Left ventricle myocardium inferior (tissue), 1 donor: ENCODE data around the gene KIF6. TPM values are rescaled to one million over a fixed set of nuclear protein-coding genes. Genes with fewer than 3 reads are reported as not detected.
A peak's percentile ranks its signal among the peaks of the same experiment; 100 is the strongest.

Experiments used
- DNase-seq: peaks from one replicate; pipeline ENCODE4 v3.0.0-alpha.2; 2020
- H3K27ac ChIP-seq: fragments of 200-600 bp; replicated peaks from 2 replicates; pipeline ENCODE4 v1.8.0; 2021
- H3K27me3 ChIP-seq: fragments of 200-600 bp; 2 replicates; pipeline ENCODE4 v1.8.0; 2021; ENCODE audit warnings: low read depth
- H3K36me3 ChIP-seq: fragments of 200-600 bp; 2 replicates; pipeline ENCODE4 v1.8.0; 2021
- H3K4me1 ChIP-seq: fragments of 200-600 bp; 2 replicates; pipeline ENCODE4 v1.8.0; 2021
- H3K4me3 ChIP-seq: fragments of 200-600 bp; 2 replicates; pipeline ENCODE4 v1.8.0; 2021; ENCODE audit warnings: mild to moderate bottlenecking, moderate library complexity
- H3K9me3 ChIP-seq: fragments of 200-600 bp; replicated peaks from 2 replicates; pipeline ENCODE4 v1.8.0; 2021
- CTCF ChIP-seq: fragments of 200-600 bp; IDR thresholded peaks from 2 replicates; pipeline ENCODE4 v1.8.0; 2021; ENCODE audit warnings: antibody characterized with exemption, mild to moderate bottlenecking, borderline replicate concordance
- intact Hi-C: fragments of 100-400 bp; cut with micrococcal nuclease; formaldehyde crosslinking; loops from one replicate; pipeline ENCODE4 v1.11.0; 2022
- total RNA-seq: library from RNA; stranded (reverse); fragmentation: NEBNext Ultra II Directional; extraction: Animal tissue kit (Norgen Biotek cat#: 25700); gene quantifications from one replicate; pipeline ENCODE4 v1.2.1, GENCODE V29; 2021
- donor health status: DM: no; HTN: yes; CAD: no; lungs with severe emphysema.

Gene KIF6
- total RNA-seq, 1 donor from 2014 or later, result 0.69 TPM

- H3K36me3 ChIP-seq, result no peaks in the 10 kb centered on the region
- no peak overlapping the region for H3K4me3 ChIP-seq
- no peak for TF ChIP-seq CTCF
- intact Hi-C loops, result no loop called here
- H3K9me3 ChIP-seq, result no peaks in the 10 kb centered on the region
- peaks cover 24% of the 10 kb centered on the region for H3K4me1 ChIP-seq
- DNase-seq, result no peak
- no peaks in the 10 kb centered on the region for H3K27me3 ChIP-seq
- H3K27ac ChIP-seq, result peak overlapping the region; percentile 44
Measured at GRCh38 chr6:39425346-39426072, 299.7 kb downstream of the KIF6 start.

- intact Hi-C loops, result no loop called here
- Histone ChIP-seq H3K27ac (no peak overlapping the region), H3K27me3 (no peaks in the 10 kb centered on the region), H3K9me3 (no peaks in the 10 kb centered on the region), H3K4me1 (peaks cover 26% of the 10 kb centered on the region), H3K4me3 (no peak overlapping the region), H3K36me3 (no peaks in the 10 kb centered on the region)
- no peak for TF ChIP-seq CTCF
- DNase-seq, result no peak
Measured at GRCh38 chr6:39424831-39425230, 300.4 kb downstream of the KIF6 start.

- Histone ChIP-seq H3K36me3 (no peaks in the 10 kb centered on the region), H3K27ac (peak overlapping the region; percentile 70), H3K4me3 (no peak overlapping the region), H3K27me3 (no peaks in the 10 kb centered on the region), H3K4me1 (peaks cover 31% of the 10 kb centered on the region), H3K9me3 (no peaks in the 10 kb centered on the region)
- intact Hi-C loops, result no loop called here
- no peak for TF ChIP-seq CTCF
- peak; percentile 58 for DNase-seq
Measured at GRCh38 chr6:39422238-39422637, 303.0 kb downstream of the KIF6 start.

GRCh38 chr6:39421383-39422225, 303.6 kb downstream of the KIF6 start:
- H3K36me3 ChIP-seq, result no peaks in the 10 kb centered on the region
- no peaks in the 10 kb centered on the region for H3K9me3 ChIP-seq
- no peak for DNase-seq
- H3K4me1 ChIP-seq, result peaks cover 31% of the 10 kb centered on the region
- intact Hi-C loops, result no loop called here
- peak overlapping the region; percentile 70 for H3K27ac ChIP-seq
- no peak overlapping the region for H3K4me3 ChIP-seq
- no peak for TF ChIP-seq CTCF
- no peaks in the 10 kb centered on the region for H3K27me3 ChIP-seq

- Histone ChIP-seq H3K27ac (peak overlapping the region; percentile 70), H3K4me3 (no peak overlapping the region), H3K27me3 (no peaks in the 10 kb centered on the region), H3K9me3 (no peaks in the 10 kb centered on the region), H3K4me1 (peaks cover 31% of the 10 kb centered on the region), H3K36me3 (no peaks in the 10 kb centered on the region)
- DNase-seq, result no peak
- TF ChIP-seq CTCF, result no peak
- intact Hi-C loops, result no loop called here
Measured at GRCh38 chr6:39420300-39421265, 304.6 kb downstream of the KIF6 start.
